ENCODE measurements around the gene TUBGCP6.
"Not testable (repeated sequence)": the region's sequence is repeated elsewhere in the genome, so short reads cannot be mapped to it uniquely, and the experiment has no call there.

TUBGCP6 gene

DNA sequence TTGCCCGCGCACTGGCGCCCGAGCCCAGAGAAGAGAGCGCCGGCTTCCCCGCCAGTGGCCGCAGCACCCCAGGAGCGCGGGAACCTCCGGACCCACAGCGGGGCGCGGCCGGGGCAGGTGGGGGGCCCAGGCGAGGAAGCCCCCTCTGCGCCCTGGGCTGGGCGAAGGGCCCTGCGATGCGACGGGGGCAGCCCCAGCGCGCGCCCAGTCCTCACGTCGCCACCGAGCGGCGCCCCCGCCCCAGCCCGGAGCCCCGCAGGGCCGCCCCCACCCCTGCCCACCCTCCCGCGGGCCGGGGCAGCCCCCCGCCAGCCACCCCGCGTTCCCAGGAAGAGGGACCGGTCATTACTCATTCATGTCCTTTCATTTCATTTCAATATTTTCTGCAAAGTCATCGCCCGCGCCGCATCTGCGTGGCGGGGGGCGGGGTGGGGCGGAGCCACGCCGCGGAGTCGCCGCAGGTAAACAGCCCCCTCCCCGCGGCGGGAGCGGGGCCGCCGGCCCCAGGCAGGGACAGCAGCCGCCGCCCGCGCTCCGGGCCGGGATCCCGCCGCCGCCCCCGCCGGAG lies 75.0 kb downstream of the TUBGCP6 start:
- DNase-seq (ENCODE audit: low spot score) = peak; percentile 71

GRCh38 chr22:50169181-50169759 lies 75.6 kb downstream of the TUBGCP6 start:
- DNase-seq (ENCODE audit: low spot score) = no peak

GRCh38 chr22:50168490-50169180 lies 76.2 kb downstream of the TUBGCP6 start:
- DNase-seq (ENCODE audit: low spot score) = not testable (repeated sequence)

- DNase-seq (ENCODE audit: low spot score) = no peak
Observed at GRCh38 chr22:50167689-50168489, 76.9 kb downstream of the TUBGCP6 start.
